VCaP (cell line): ENCODE data around the gene MPV17L2.

Source experiments
- H3K27ac ChIP-seq: fragments of 450-650 bp; 2 replicates; pipeline ENCODE4 v1.5.1; 2017
- CTCF ChIP-seq: fragments of 450-650 bp; conservative IDR thresholded peaks from 2 replicates; pipeline ENCODE4 v1.5.1; 2017; ENCODE audit warnings: mild to moderate bottlenecking, moderate library complexity

Gene MPV17L2

GRCh38 chr19:18171605-18172327, 21.3 kb upstream of the MPV17L2 start:
- peak overlapping the region; percentile 15; the same call in 1 of the 2 replicates for H3K27ac ChIP-seq
- TF ChIP-seq CTCF, result no peak

- H3K27ac ChIP-seq, result peak overlapping the region; percentile 71
- TF ChIP-seq CTCF, result no peak
These were observed 20.5 kb upstream of the MPV17L2 start for GRCh38 chr19:18172331-18173053.

- H3K27ac ChIP-seq, result peak overlapping the region; percentile 71
- no peak for TF ChIP-seq CTCF
These were observed 19.9 kb upstream of the MPV17L2 start for GRCh38 chr19:18173054-18173571.

- H3K27ac ChIP-seq, result peak within 1 kb of the TSS; percentile 71
- TF ChIP-seq CTCF, result no peak
These were observed 19.3 kb upstream of the MPV17L2 start, which contains the start of gene IFI30 for GRCh38 chr19:18173572-18174288. IFI30 (plus strand) TSS chr19:18173813; CDS start chr19:18173842, 29 bp downstream.

GRCh38 chr19:18174983-18175382, 18.0 kb upstream of the MPV17L2 start:
- no peak for TF ChIP-seq CTCF
- peak overlapping the region; percentile 71; the same call in 1 of the 2 replicates for H3K27ac ChIP-seq

- TF ChIP-seq CTCF, result no peak
- no peak overlapping the region for H3K27ac ChIP-seq
These were observed 16.4 kb upstream of the MPV17L2 start for GRCh38 chr19:18176367-18177310.
